ENCODE measurements around the gene CTSD. TPM values are rescaled to one million over a fixed set of nuclear protein-coding genes. Genes with fewer than 3 reads are reported as not detected.

CTSD gene
- total RNA-seq, 1 donor from 2014 or later, result 118 TPM

GRCh38 chr11:1733009-1733715 is 30.6 kb downstream of the CTSD start:
- intact Hi-C loops (cut with micrococcal nuclease), result no loop called here

GRCh38 chr11:1732418-1733008 is 31.2 kb downstream of the CTSD start:
- intact Hi-C loops (cut with micrococcal nuclease), result no loop called here

- intact Hi-C loops (cut with micrococcal nuclease), result no loop called here
These were observed 32.2 kb downstream of the CTSD start for GRCh38 chr11:1731451-1732059.

GRCh38 chr11:1730059-1730629 is 33.6 kb downstream of the CTSD start:
- intact Hi-C loops (cut with micrococcal nuclease), result no loop called here

GRCh38 chr11:1729692-1730011 is 34.1 kb downstream of the CTSD start:
- intact Hi-C loops (cut with micrococcal nuclease), result no loop called here

- intact Hi-C loops (cut with micrococcal nuclease), result no loop called here
These were observed 34.6 kb downstream of the CTSD start for GRCh38 chr11:1728931-1729691.

GRCh38 chr11:1728301-1728700 is 35.4 kb downstream of the CTSD start:
- intact Hi-C loops (cut with micrococcal nuclease), result no loop called here

- intact Hi-C loops (cut with micrococcal nuclease), result no loop called here
These were observed 35.9 kb downstream of the CTSD start for GRCh38 chr11:1727861-1728260.

- intact Hi-C loops (cut with micrococcal nuclease), result no loop called here
These were observed 36.5 kb downstream of the CTSD start for GRCh38 chr11:1727096-1727690.

- intact Hi-C loops (cut with micrococcal nuclease), result no loop called here
These were observed 43.9 kb downstream of the CTSD start for GRCh38 chr11:1719781-1720180.

GRCh38 chr11:1718326-1718725 is 45.4 kb downstream of the CTSD start:
- intact Hi-C loops (cut with micrococcal nuclease), result no loop called here

- intact Hi-C loops (cut with micrococcal nuclease), result no loop called here
These were observed 46.0 kb downstream of the CTSD start for GRCh38 chr11:1717745-1718144.

GRCh38 chr11:1714908-1715885 is 48.5 kb downstream of the CTSD start:
- intact Hi-C loops (cut with micrococcal nuclease), result no loop called here

GRCh38 chr11:1708716-1709115 is 55.0 kb downstream of the CTSD start:
- intact Hi-C loops (cut with micrococcal nuclease), result no loop called here

GRCh38 chr11:1707751-1708150 is 56.0 kb downstream of the CTSD start:
- intact Hi-C loops (cut with micrococcal nuclease), result no loop called here

- intact Hi-C loops (cut with micrococcal nuclease), result no loop called here
These were observed 56.9 kb downstream of the CTSD start for GRCh38 chr11:1706634-1707400.

- intact Hi-C loops (cut with micrococcal nuclease), result no loop called here
These were observed 58.3 kb downstream of the CTSD start for GRCh38 chr11:1705126-1706052.

GRCh38 chr11:1703146-1703545 is 60.6 kb downstream of the CTSD start:
- intact Hi-C loops (cut with micrococcal nuclease), result no loop called here

Measured in T-helper 2 cell treated with Interferon-gamma antibody and Interleukin-4, amounts not matched to agents 100 ng/mL and 5 ng/mL, for 36 hours (primary cell).